GM23338 (cell line): ENCODE measurements around the gene ADAP1. TPM values are rescaled to one million over a fixed set of nuclear protein-coding genes. Genes with fewer than 3 reads are reported as not detected.

Experiments used
- ATAC-seq: fragments of 200-7000 bp; cut with Tn5 transposase; 3 replicates; pipeline ENCODE4 v1.9.1; 2020
- DNase-seq: peaks from one replicate; pipeline ENCODE4 v3.0.0-alpha.2; 2015; ENCODE audit warnings: low spot score
- H2AFZ ChIP-seq: fragments of 200-600 bp; sonication (generic); 2 replicates; pipeline ENCODE4 v1.8.0; 2016; ENCODE audit warnings: antibody characterized with exemption, mild to moderate bottlenecking, moderate library complexity
- H3F3A ChIP-seq: fragments of 200-600 bp; sonication (generic); replicated peaks from 2 replicates; pipeline ENCODE4 v1.8.0; 2017; ENCODE audit warnings: antibody characterized with exemption, mixed run types, low read depth
- H3K27ac ChIP-seq: fragments of 200-600 bp; sonication (generic); 2 replicates; pipeline ENCODE4 v1.6.1; 2016; ENCODE audit warnings: low read depth
- H3K27me3 ChIP-seq: fragments of 200-600 bp; sonication (generic); 2 replicates; pipeline ENCODE4 v1.8.0; 2016; ENCODE audit warnings: mild to moderate bottlenecking, mixed run types, moderate library complexity; ENCODE audit not compliant: insufficient read depth
- H3K36me3 ChIP-seq: fragments of 200-600 bp; sonication (generic); 2 replicates; pipeline ENCODE4 v1.8.0; 2016; ENCODE audit warnings: mild to moderate bottlenecking; ENCODE audit not compliant: insufficient read depth
- H3K4me1 ChIP-seq: fragments of 200-600 bp; sonication (generic); 2 replicates; pipeline ENCODE4 v1.8.0; 2016; ENCODE audit warnings: mild to moderate bottlenecking, moderate library complexity; ENCODE audit not compliant: insufficient read depth
- H3K4me2 ChIP-seq: fragments of 200-600 bp; sonication (generic); 2 replicates; pipeline ENCODE4 v1.7.1; 2017; ENCODE audit warnings: mixed run types
- H3K4me3 ChIP-seq: fragments of 200-600 bp; sonication (generic); 2 replicates; pipeline ENCODE4 v1.6.1; 2016; ENCODE audit warnings: mixed run types
- H3K79me2 ChIP-seq: fragments of 200-600 bp; sonication (generic); replicated peaks from 2 replicates; pipeline ENCODE4 v1.8.0; 2017; ENCODE audit warnings: mild to moderate bottlenecking; ENCODE audit not compliant: insufficient read depth
- H3K9me2 ChIP-seq: fragments of 200-600 bp; sonication (generic); 2 replicates; pipeline ENCODE4 v1.8.0; 2017; ENCODE audit not compliant: insufficient read depth
- H4K20me1 ChIP-seq: fragments of 200-600 bp; sonication (generic); replicated peaks from 2 replicates; pipeline ENCODE4 v1.8.0; 2017; ENCODE audit warnings: mild to moderate bottlenecking; ENCODE audit not compliant: insufficient read depth
- H3K27ac Mint-ChIP-seq: 2 replicates; pipeline ENCODE4 v1.8.0; 2020; ENCODE audit warnings: inconsistent platforms, mild to moderate bottlenecking, moderate library complexity, mixed read lengths
- H3K27me3 Mint-ChIP-seq: 3 replicates; pipeline ENCODE4 v1.8.0; 2022; ENCODE audit warnings: low read depth, mild to moderate bottlenecking, moderate library complexity, mixed read lengths, inconsistent platforms; ENCODE audit not compliant: insufficient read depth, poor library complexity
- H3K36me3 Mint-ChIP-seq: 3 replicates; pipeline ENCODE4 v1.8.0; 2021; ENCODE audit warnings: low read depth, mild to moderate bottlenecking, inconsistent platforms, moderate library complexity, mixed read lengths
- H3K4me1 Mint-ChIP-seq: 3 replicates; pipeline ENCODE4 v1.8.0; 2020; ENCODE audit warnings: mild to moderate bottlenecking, inconsistent platforms, mixed read lengths
- H3K4me3 Mint-ChIP-seq: 3 replicates; pipeline ENCODE4 v1.8.0; 2021; ENCODE audit warnings: moderate library complexity, mild to moderate bottlenecking, inconsistent platforms, mixed read lengths
- H3K9me3 Mint-ChIP-seq: 3 replicates; pipeline ENCODE4 v1.8.0; 2020; ENCODE audit warnings: moderate library complexity, mild to moderate bottlenecking, inconsistent platforms, mixed read lengths
- CREB1 ChIP-seq: fragments of 250-450 bp; sonication (Bioruptor Pico); IDR thresholded peaks from 2 replicates; pipeline ENCODE4 v1.5.0; 2020; ENCODE audit warnings: low read depth, mild to moderate bottlenecking, moderate library complexity
- CTCF ChIP-seq, 2 experiments: fragments of 200-600 bp in 1 of 2; sonication (generic) in 1 of 2; conservative IDR thresholded peaks; 2 replicates each; pipeline versions ENCODE4 v1.5.1 to v1.6.1; 2016 to 2017; ENCODE audit warnings: antibody characterized with exemption in 2 of 2, low read depth in 2 of 2, mild to moderate bottlenecking in 2 of 2, moderate library complexity in 1 of 2
- ETS1 ChIP-seq: IDR thresholded peaks from 2 replicates; pipeline ENCODE4 v1.6.1; 2016; ENCODE audit warnings: antibody characterized with exemption
- EZH2 ChIP-seq: fragments of 200-600 bp; sonication (generic); IDR thresholded peaks from one replicate; pipeline ENCODE4 v1.8.0; 2017; ENCODE audit warnings: antibody characterized with exemption, mild to moderate bottlenecking, low read depth; ENCODE audit not compliant: unreplicated experiment
- EZH2phosphoT487 ChIP-seq: fragments of 200-600 bp; sonication (generic); IDR thresholded peaks from one replicate; pipeline ENCODE4 v1.8.1; 2018; ENCODE audit warnings: antibody characterized with exemption; ENCODE audit not compliant: unreplicated experiment
- JUNB ChIP-seq: IDR thresholded peaks from one replicate; pipeline ENCODE4 v1.6.1; 2016; ENCODE audit warnings: antibody characterized with exemption; ENCODE audit not compliant: unreplicated experiment
- NANOG ChIP-seq: IDR thresholded peaks from 2 replicates; pipeline ENCODE4 v1.6.1; 2016; ENCODE audit warnings: antibody characterized with exemption, borderline replicate concordance
- POLR2AphosphoS5 ChIP-seq: IDR thresholded peaks from 2 replicates; pipeline ENCODE4 v1.6.1; 2016; ENCODE audit warnings: antibody characterized with exemption, low read depth
- REST ChIP-seq: IDR thresholded peaks from one replicate; pipeline ENCODE4 v1.6.1; 2018; ENCODE audit warnings: antibody characterized with exemption; ENCODE audit not compliant: unreplicated experiment
- STAT1 ChIP-seq: IDR thresholded peaks from one replicate; pipeline ENCODE4 v1.6.1; 2016; ENCODE audit warnings: antibody characterized with exemption; ENCODE audit not compliant: unreplicated experiment
- ZNF114 ChIP-seq: fragments of 250-450 bp; sonication (Bioruptor Pico); IDR thresholded peaks from 2 replicates; pipeline ENCODE4 v1.5.0; 2020; ENCODE audit warnings: mild to moderate bottlenecking, moderate library complexity
- ZNF331 ChIP-seq: fragments of 250-450 bp; sonication (Bioruptor Pico); IDR thresholded peaks from 2 replicates; pipeline ENCODE4 v1.5.0; 2020; ENCODE audit warnings: low read depth, mild to moderate bottlenecking, moderate library complexity
- ZNF462 ChIP-seq: fragments of 250-450 bp; sonication (Bioruptor Pico); IDR thresholded peaks from 2 replicates; pipeline ENCODE4 v1.5.0; 2020; ENCODE audit warnings: mild to moderate bottlenecking, moderate library complexity
- polyA plus RNA-seq: library from polyadenylated mRNA; unstranded; fragments of >200 nt; fragmentation: Nextera tagmentation; extraction: Ambion mirVana; gene quantifications from 2 replicates; pipeline ENCODE4 v1.2.1, GENCODE V29; 2016
- total RNA-seq: library from RNA; depleted of rRNA; stranded (reverse); fragments of >200 nt; shearing (Covaris generic); gene quantifications from 2 replicates; pipeline ENCODE4 v1.2.3, GENCODE V29; 2014

The ADAP1 gene
- total and polyA plus RNA-seq, 2 experiments from 2014 or later: 2.2 to 9.6 TPM

- H3K36me3 Mint-ChIP-seq: no peaks in the 10 kb centered on the region
- H3K27me3 Mint-ChIP-seq: no peaks in the 10 kb centered on the region
- Histone ChIP-seq H3K27ac (no peak overlapping the region), H3K9me2 (no peaks in the 10 kb centered on the region), H3K4me3 (no peak overlapping the region), H3K27me3 (no peaks in the 10 kb centered on the region), H3F3A (no peaks in the 10 kb centered on the region), H3K4me2 (no peak overlapping the region), H2AFZ (no peak overlapping the region), H3K4me1 (peaks cover 8% of the 10 kb centered on the region; the same call in 1 of the 2 replicates), H3K79me2 (peaks cover 15% of the 10 kb centered on the region), H3K36me3 (no peaks in the 10 kb centered on the region), H4K20me1 (peaks cover 13% of the 10 kb centered on the region)
- TF ChIP-seq STAT1 (no peak), ZNF331 (CRISPR knock-in tag) (no peak), CREB1 (CRISPR knock-in tag) (no peak), EZH2phosphoT487 (no peak), CTCF (conservative IDR thresholded peaks at IDR 0.05; ENCODE audit: low read depth in 2 of 2) (no peak), ZNF114 (CRISPR knock-in tag) (no peak), POLR2AphosphoS5 (no peak), ETS1 (no peak), ZNF462 (CRISPR knock-in tag) (no peak), JUNB (no peak), REST (no peak), NANOG (no peak), EZH2 (no peak)
- no peaks in the 10 kb centered on the region; the same call in 2 of the 3 replicates for H3K9me3 Mint-ChIP-seq
- DNase-seq: no peak
- no peak for ATAC-seq
- no peak overlapping the region for H3K4me3 Mint-ChIP-seq
- H3K27ac Mint-ChIP-seq: no peak overlapping the region
- peaks cover 2% of the 10 kb centered on the region; the same call in 2 of the 3 replicates for H3K4me1 Mint-ChIP-seq
Observed at GRCh38 chr7:978416-979091, 24.1 kb upstream of the ADAP1 start.
